Naive B cell (primary cell): ENCODE data around the gene FXYD4. TPM values are rescaled to one million over a fixed set of nuclear protein-coding genes. Genes with fewer than 3 reads are reported as not detected.

ENCODE experiments used
- ATAC-seq, 2 donors: fragments of 150-1000 bp; cut with Tn5 transposase; 2 replicates each; pipeline ENCODE4 v1.10.0; 2021; ENCODE audit warnings: low read depth in 2 of 2, mild to moderate bottlenecking in 2 of 2, moderate library complexity in 2 of 2
- DNase-seq: peaks from one replicate; pipeline ENCODE4 v3.0.0; 2022
- H3K27ac Mint-ChIP-seq, 6 donors: one replicate each; pipeline ENCODE4 v1.8.0; 2020 to 2022; ENCODE audit warnings: mild to moderate bottlenecking in 6 of 6, mixed read lengths in 6 of 6, moderate library complexity in 5 of 6, inconsistent platforms in 2 of 6
- H3K27me3 Mint-ChIP-seq, 3 donors: one replicate each; pipeline ENCODE4 v1.8.0; 2021 to 2022; ENCODE audit warnings: mixed read lengths in 3 of 3, mild to moderate bottlenecking in 1 of 3
- H3K36me3 Mint-ChIP-seq, 2 donors: one replicate each; pipeline ENCODE4 v1.8.0; 2020 to 2022; ENCODE audit warnings: mixed read lengths in 2 of 2, inconsistent platforms in 1 of 2, mild to moderate bottlenecking in 1 of 2
- H3K4me1 Mint-ChIP-seq, 3 donors: one replicate each; pipeline ENCODE4 v1.8.0; 2020 to 2022; ENCODE audit warnings: mixed read lengths in 3 of 3, inconsistent platforms in 1 of 3, mild to moderate bottlenecking in 1 of 3, moderate library complexity in 1 of 3
- H3K4me3 Mint-ChIP-seq, 8 donors: one replicate each; pipeline ENCODE4 v1.8.0; 2020 to 2022; ENCODE audit warnings: mild to moderate bottlenecking in 8 of 8, mixed read lengths in 8 of 8, moderate library complexity in 8 of 8, inconsistent platforms in 2 of 8
- H3K9me3 Mint-ChIP-seq, 7 donors: one replicate each; pipeline ENCODE4 v1.8.0; 2020 to 2022; ENCODE audit warnings: mixed read lengths in 7 of 7, mild to moderate bottlenecking in 5 of 7, inconsistent platforms in 2 of 7, moderate library complexity in 1 of 7
- polyA plus RNA-seq, 6 donors: library from polyadenylated mRNA; unstranded; fragments of 300-500 nt; fragmentation: Illumina TruSeq; gene quantifications; one replicate each; pipeline ENCODE4 v1.2.3, GENCODE V29; 2021; ENCODE audit warnings: low read depth in 6 of 6

FXYD4 gene
- polyA plus RNA-seq, 6 donors from 2014 or later = not detected

GRCh38 chr10:43370671-43371215 is 693 bp upstream of the FXYD4 start:
- H3K4me1 Mint-ChIP-seq = no peaks in the 10 kb centered on the region
- no peak overlapping the region for H3K27ac Mint-ChIP-seq
- DNase-seq (no peak), ATAC-seq (no peak)
- no peaks in the 10 kb centered on the region for H3K9me3 Mint-ChIP-seq
- no peaks in the 10 kb centered on the region for H3K36me3 Mint-ChIP-seq
- no peak overlapping the region for H3K4me3 Mint-ChIP-seq
- H3K27me3 Mint-ChIP-seq = no peaks in the 10 kb centered on the region

- ATAC-seq = no peak
- no peaks in the 10 kb centered on the region for H3K27me3 Mint-ChIP-seq
- H3K9me3 Mint-ChIP-seq = no peaks in the 10 kb centered on the region
- H3K4me1 Mint-ChIP-seq = no peaks in the 10 kb centered on the region
- no peak overlapping the region for H3K27ac Mint-ChIP-seq
- no peak for DNase-seq
- no peak overlapping the region for H3K4me3 Mint-ChIP-seq
- H3K36me3 Mint-ChIP-seq = no peaks in the 10 kb centered on the region
Measured at GRCh38 chr10:43372765-43373361, 1.4 kb downstream of the FXYD4 start.

- H3K27ac Mint-ChIP-seq = peak overlapping the region in 1 of 6 donors; percentile 83
- DNase-seq = no peak
- H3K27me3 Mint-ChIP-seq = no peaks in the 10 kb centered on the region
- H3K9me3 Mint-ChIP-seq = no peaks in the 10 kb centered on the region
- H3K36me3 Mint-ChIP-seq = no peaks in the 10 kb centered on the region
- no peak overlapping the region for H3K4me3 Mint-ChIP-seq
- no peak for ATAC-seq
- no peaks in the 10 kb centered on the region for H3K4me1 Mint-ChIP-seq
Measured at GRCh38 chr10:43373461-43373860, 2.0 kb downstream of the FXYD4 start.

GRCh38 chr10:43374194-43374593 is 2.8 kb downstream of the FXYD4 start:
- H3K4me3 Mint-ChIP-seq = no peak overlapping the region
- no peak for ATAC-seq
- no peaks in the 10 kb centered on the region for H3K9me3 Mint-ChIP-seq
- no peaks in the 10 kb centered on the region for H3K27me3 Mint-ChIP-seq
- H3K36me3 Mint-ChIP-seq = no peaks in the 10 kb centered on the region
- H3K4me1 Mint-ChIP-seq = no peaks in the 10 kb centered on the region
- no peak for DNase-seq
- peak overlapping the region in 1 of 6 donors; percentile 86 for H3K27ac Mint-ChIP-seq

- Mint-ChIP-seq H3K27ac (peak overlapping the region in 1 of 6 donors; percentile 59), H3K27me3 (no peaks in the 10 kb centered on the region), H3K9me3 (no peaks in the 10 kb centered on the region), H3K4me1 (no peaks in the 10 kb centered on the region), H3K36me3 (no peaks in the 10 kb centered on the region), H3K4me3 (no peak overlapping the region)
- no peak for ATAC-seq
- DNase-seq = no peak
Measured at GRCh38 chr10:43375401-43376020, 4.1 kb downstream of the FXYD4 start.

- Mint-ChIP-seq H3K27me3 (no peaks in the 10 kb centered on the region), H3K36me3 (no peaks in the 10 kb centered on the region), H3K9me3 (no peaks in the 10 kb centered on the region), H3K4me1 (no peaks in the 10 kb centered on the region), H3K4me3 (no peak overlapping the region), H3K27ac (peak overlapping the region in 1 of 6 donors; percentile 59)
- ATAC-seq (no peak), DNase-seq (no peak)
Measured at GRCh38 chr10:43376046-43376635, 4.7 kb downstream of the FXYD4 start.

- Mint-ChIP-seq H3K27ac (no peak overlapping the region), H3K9me3 (no peaks in the 10 kb centered on the region), H3K36me3 (no peaks in the 10 kb centered on the region), H3K4me3 (no peak overlapping the region), H3K4me1 (no peaks in the 10 kb centered on the region), H3K27me3 (no peaks in the 10 kb centered on the region)
- no peak for ATAC-seq
- no peak for DNase-seq
Measured at GRCh38 chr10:43376828-43377423, 5.5 kb downstream of the FXYD4 start.

- Mint-ChIP-seq H3K27ac (no peak overlapping the region), H3K36me3 (no peaks in the 10 kb centered on the region), H3K27me3 (no peaks in the 10 kb centered on the region), H3K4me1 (no peaks in the 10 kb centered on the region), H3K9me3 (no peaks in the 10 kb centered on the region), H3K4me3 (no peak overlapping the region)
- ATAC-seq (no peak), DNase-seq (no peak)
Measured at GRCh38 chr10:43377424-43377883, 6.0 kb downstream of the FXYD4 start.

- Mint-ChIP-seq H3K36me3 (no peaks in the 10 kb centered on the region), H3K4me3 (no peak overlapping the region), H3K4me1 (peaks cover 0 to 5% (median 4%) of the 10 kb centered on the region in 3 donors), H3K27ac (peak overlapping the region in 4 of 6 donors; percentile 15 to 81 (median 37)), H3K9me3 (no peaks in the 10 kb centered on the region), H3K27me3 (no peaks in the 10 kb centered on the region)
- DNase-seq (no peak), ATAC-seq (no peak)
Measured at GRCh38 chr10:43380610-43381222, 9.3 kb downstream of the FXYD4 start.

- H3K27ac Mint-ChIP-seq = peak overlapping the region in 2 of 6 donors; percentile 63 to 77
- DNase-seq (no peak), ATAC-seq (no peak)
- H3K27me3 Mint-ChIP-seq = no peaks in the 10 kb centered on the region
- peaks cover 19 to 23% (median 20%) of the 10 kb centered on the region in 3 donors for H3K4me1 Mint-ChIP-seq
- H3K4me3 Mint-ChIP-seq = no peak overlapping the region
- H3K9me3 Mint-ChIP-seq = no peaks in the 10 kb centered on the region
- peaks cover 13 to 16% of the 10 kb centered on the region in 2 donors for H3K36me3 Mint-ChIP-seq
Measured at GRCh38 chr10:43383204-43383971, 12.0 kb downstream of the FXYD4 start.

- H3K27me3 Mint-ChIP-seq = no peaks in the 10 kb centered on the region
- peaks cover 16 to 19% of the 10 kb centered on the region in 2 donors for H3K36me3 Mint-ChIP-seq
- H3K4me3 Mint-ChIP-seq = no peak overlapping the region
- H3K27ac Mint-ChIP-seq = peak overlapping the region in 5 of 6 donors; percentile 16 to 88 (median 79)
- peaks cover 24 to 29% (median 26%) of the 10 kb centered on the region in 3 donors for H3K4me1 Mint-ChIP-seq
- ATAC-seq = no peak
- no peak for DNase-seq
- no peaks in the 10 kb centered on the region for H3K9me3 Mint-ChIP-seq
Measured at GRCh38 chr10:43384252-43385221, 13.1 kb downstream of the FXYD4 start.

- Mint-ChIP-seq H3K27me3 (no peaks in the 10 kb centered on the region), H3K4me3 (no peak overlapping the region), H3K9me3 (no peaks in the 10 kb centered on the region), H3K36me3 (peaks cover 21% of the 10 kb centered on the region in 2 donors), H3K27ac (peak overlapping the region in 2 of 6 donors; percentile 12 to 42), H3K4me1 (peaks cover 30 to 37% (median 36%) of the 10 kb centered on the region in 3 donors)
- DNase-seq (no peak), ATAC-seq (no peak)
Measured at GRCh38 chr10:43385412-43386004, 14.1 kb downstream of the FXYD4 start.
